K562 (cell line): ENCODE data around the gene ACP5. TPM values are rescaled to one million over a fixed set of nuclear protein-coding genes. Genes with fewer than 3 reads are reported as not detected.

Source experiments
- DPF2 ChIP-seq: fragments of 450-650 bp; IDR thresholded peaks from 2 replicates; pipeline ENCODE4 v1.6.1; 2016
- KDM4B ChIP-seq, 2 experiments: fragments of 450-650 bp in 1 of 2; sonication (generic) in 1 of 2; IDR thresholded peaks; 2 replicates each; pipeline ENCODE4 v1.6.1; 2016 to 2017; ENCODE audit warnings: borderline replicate concordance in 2 of 2, antibody characterized with exemption in 1 of 2, low read depth in 1 of 2, mild to moderate bottlenecking in 1 of 2
- PHB ChIP-seq: fragments of 250-450 bp; sonication (Bioruptor Pico); IDR thresholded peaks from 2 replicates; pipeline ENCODE4 v1.5.0; 2021
- PML ChIP-seq: IDR thresholded peaks from 2 replicates; pipeline ENCODE4 v1.6.1; 2012; ENCODE audit warnings: low read length, inconsistent platforms
- POLR2AphosphoS5 ChIP-seq: IDR thresholded peaks from 2 replicates; pipeline ENCODE4 v1.6.1; 2011; ENCODE audit warnings: mild to moderate bottlenecking, low read depth, low read length, moderate library complexity; ENCODE audit not compliant: control insufficient read depth, insufficient read depth
- SLC30A9 ChIP-seq: fragments of 250-450 bp; sonication (Bioruptor Pico); IDR thresholded peaks from 2 replicates; pipeline ENCODE4 v1.8.0; 2022; ENCODE audit warnings: mild to moderate bottlenecking, moderate library complexity
- SMARCA5 ChIP-seq: fragments of 450-650 bp; IDR thresholded peaks from 2 replicates; pipeline ENCODE4 v1.6.1; 2016
- TFAM ChIP-seq: fragments of 250-450 bp; sonication (Bioruptor Pico); conservative IDR thresholded peaks from 2 replicates; pipeline ENCODE4 v1.5.0; 2021; ENCODE audit warnings: mild to moderate bottlenecking, moderate library complexity
- THRAP3 ChIP-seq: fragments of 450-650 bp; IDR thresholded peaks from 2 replicates; pipeline ENCODE4 v1.6.1; 2016; ENCODE audit warnings: mild to moderate bottlenecking, inconsistent platforms, borderline replicate concordance
- ZEB2 ChIP-seq: fragments of 450-650 bp; IDR thresholded peaks from 2 replicates; pipeline ENCODE4 v1.6.1; 2016
- ZNF146 ChIP-seq: IDR thresholded peaks from one replicate; pipeline ENCODE4 v1.6.1; 2018; ENCODE audit warnings: missing compliant biosample characterization; ENCODE audit not compliant: unreplicated experiment
- ZNF589 ChIP-seq: fragments of 200-800 bp; sonication (Bioruptor generic); IDR thresholded peaks from 2 replicates; pipeline ENCODE4 v1.6.1; 2016; ENCODE audit warnings: low read depth, missing genetic modification characterization, missing compliant biosample characterization
- ZNF766 ChIP-seq: fragments of 200-800 bp; sonication (Bioruptor generic); conservative IDR thresholded peaks from 2 replicates; pipeline ENCODE4 v1.6.1; 2016; ENCODE audit warnings: missing genetic modification characterization, missing compliant biosample characterization
- ZNF79 ChIP-seq: fragments of 250-450 bp; sonication (Bioruptor Pico); IDR thresholded peaks from 2 replicates; pipeline ENCODE4 v1.4.0; 2020; ENCODE audit warnings: low read depth, mild to moderate bottlenecking, moderate library complexity
- polyA plus RNA-seq, 8 experiments: library from polyadenylated mRNA; depleted of rRNA in 4 of 8; stranded (reverse) in 5 of 8; unstranded in 3 of 8; fragments of >200 nt; fragmentation: Nextera tagmentation in 2 of 8; fragmentation: Illumina TruSeq in 1 of 8; extraction: Ambion mirVana in 2 of 8; extraction: Trizol in 1 of 8; gene quantifications; 2 replicates each; pipeline versions ENCODE4 v1.2.1 to v1.2.3, GENCODE V29; 2011 to 2014; ENCODE audit warnings: inconsistent platforms in 1 of 8, missing spikeins in 1 of 8
- total RNA-seq, 7 experiments: library from RNA; depleted of rRNA in 6 of 7; stranded (reverse); fragments of >200 nt in 6 of 7; fragmentation: Illumina TruSeq in 2 of 7; extraction: Trizol in 2 of 7; gene quantifications; 2 replicates each; pipeline versions ENCODE4 v1.2.1 to v1.2.3, GENCODE V29; 2011 to 2021; ENCODE audit warnings: low replicate concordance in 1 of 7
- TF ChIP-seq, protein P1 (sequence below), 2 experiments: fragments of 450-650 bp; IDR thresholded peaks; 2 replicates each; pipeline ENCODE4 v1.6.1; 2016; ENCODE audit warnings: mild to moderate bottlenecking in 2 of 2, borderline replicate concordance in 1 of 2, low read depth in 1 of 2, moderate library complexity in 1 of 2
- TF ChIP-seq, protein P2 (sequence below): fragments of 250-450 bp; sonication (Bioruptor Pico); IDR thresholded peaks from 2 replicates; pipeline ENCODE4 v1.5.0; 2021
- TF ChIP-seq, protein P3 (sequence below): fragments of 200-800 bp; sonication (Bioruptor generic); IDR thresholded peaks from 2 replicates; pipeline ENCODE4 v1.6.1; 2017; ENCODE audit warnings: missing genetic modification characterization, missing compliant biosample characterization

The ACP5 gene
- total and polyA plus RNA-seq, 9 of the 15 experiments (the other 6 are each of a cell fraction or from before 2014, with no cell fraction given), result 0.06 to 1.1 (median 0.31) TPM; not detected in 1

DNA sequence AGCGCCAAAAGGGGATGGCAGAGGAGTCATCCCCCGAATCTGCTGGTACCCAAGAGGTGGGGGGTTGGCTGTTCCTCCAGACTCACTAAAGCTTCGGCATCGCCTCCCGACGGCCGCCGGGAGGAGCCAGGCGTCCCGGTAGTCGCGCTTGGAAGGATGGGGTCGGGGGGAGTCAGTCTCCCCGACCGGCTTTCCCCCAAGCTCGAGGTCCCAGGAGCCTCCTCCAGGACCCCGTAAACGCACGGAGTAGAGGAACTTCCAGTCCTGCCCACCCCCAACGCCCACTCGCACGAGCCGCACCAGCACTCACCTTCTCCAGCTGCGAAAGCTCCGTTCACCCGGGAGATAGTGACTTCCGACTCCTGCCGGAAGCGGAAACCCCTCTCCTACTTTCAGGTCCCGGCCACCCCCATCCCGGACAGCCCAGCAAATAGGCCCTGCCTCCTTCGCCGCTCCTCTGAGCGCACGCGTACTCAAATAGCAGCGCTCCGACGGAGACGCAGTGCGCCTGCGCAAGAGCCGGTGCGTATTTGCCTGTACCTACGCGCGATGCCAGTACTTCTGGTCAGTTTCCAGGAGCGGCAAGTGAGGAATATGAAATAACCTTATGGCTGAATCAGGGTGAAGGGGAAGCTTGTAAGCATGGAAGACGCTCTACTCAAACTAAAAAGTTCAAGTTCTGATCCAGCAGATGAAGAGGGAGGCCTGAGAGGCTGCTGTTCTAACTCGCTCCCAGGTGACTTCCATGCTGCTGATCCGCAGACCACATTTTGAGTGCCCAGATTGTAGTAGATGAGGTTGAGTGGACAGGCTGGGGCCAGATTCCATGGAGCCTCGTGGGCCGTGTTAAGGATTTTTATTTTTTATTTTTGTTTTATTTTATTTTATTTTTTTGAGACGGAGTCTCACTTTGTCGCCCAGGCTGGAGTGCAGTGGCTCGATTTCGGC is 18.3 kb downstream of the ACP5 start, which contains the start of gene ELOF1 (continued):
- TF ChIP-seq, protein P1, sequence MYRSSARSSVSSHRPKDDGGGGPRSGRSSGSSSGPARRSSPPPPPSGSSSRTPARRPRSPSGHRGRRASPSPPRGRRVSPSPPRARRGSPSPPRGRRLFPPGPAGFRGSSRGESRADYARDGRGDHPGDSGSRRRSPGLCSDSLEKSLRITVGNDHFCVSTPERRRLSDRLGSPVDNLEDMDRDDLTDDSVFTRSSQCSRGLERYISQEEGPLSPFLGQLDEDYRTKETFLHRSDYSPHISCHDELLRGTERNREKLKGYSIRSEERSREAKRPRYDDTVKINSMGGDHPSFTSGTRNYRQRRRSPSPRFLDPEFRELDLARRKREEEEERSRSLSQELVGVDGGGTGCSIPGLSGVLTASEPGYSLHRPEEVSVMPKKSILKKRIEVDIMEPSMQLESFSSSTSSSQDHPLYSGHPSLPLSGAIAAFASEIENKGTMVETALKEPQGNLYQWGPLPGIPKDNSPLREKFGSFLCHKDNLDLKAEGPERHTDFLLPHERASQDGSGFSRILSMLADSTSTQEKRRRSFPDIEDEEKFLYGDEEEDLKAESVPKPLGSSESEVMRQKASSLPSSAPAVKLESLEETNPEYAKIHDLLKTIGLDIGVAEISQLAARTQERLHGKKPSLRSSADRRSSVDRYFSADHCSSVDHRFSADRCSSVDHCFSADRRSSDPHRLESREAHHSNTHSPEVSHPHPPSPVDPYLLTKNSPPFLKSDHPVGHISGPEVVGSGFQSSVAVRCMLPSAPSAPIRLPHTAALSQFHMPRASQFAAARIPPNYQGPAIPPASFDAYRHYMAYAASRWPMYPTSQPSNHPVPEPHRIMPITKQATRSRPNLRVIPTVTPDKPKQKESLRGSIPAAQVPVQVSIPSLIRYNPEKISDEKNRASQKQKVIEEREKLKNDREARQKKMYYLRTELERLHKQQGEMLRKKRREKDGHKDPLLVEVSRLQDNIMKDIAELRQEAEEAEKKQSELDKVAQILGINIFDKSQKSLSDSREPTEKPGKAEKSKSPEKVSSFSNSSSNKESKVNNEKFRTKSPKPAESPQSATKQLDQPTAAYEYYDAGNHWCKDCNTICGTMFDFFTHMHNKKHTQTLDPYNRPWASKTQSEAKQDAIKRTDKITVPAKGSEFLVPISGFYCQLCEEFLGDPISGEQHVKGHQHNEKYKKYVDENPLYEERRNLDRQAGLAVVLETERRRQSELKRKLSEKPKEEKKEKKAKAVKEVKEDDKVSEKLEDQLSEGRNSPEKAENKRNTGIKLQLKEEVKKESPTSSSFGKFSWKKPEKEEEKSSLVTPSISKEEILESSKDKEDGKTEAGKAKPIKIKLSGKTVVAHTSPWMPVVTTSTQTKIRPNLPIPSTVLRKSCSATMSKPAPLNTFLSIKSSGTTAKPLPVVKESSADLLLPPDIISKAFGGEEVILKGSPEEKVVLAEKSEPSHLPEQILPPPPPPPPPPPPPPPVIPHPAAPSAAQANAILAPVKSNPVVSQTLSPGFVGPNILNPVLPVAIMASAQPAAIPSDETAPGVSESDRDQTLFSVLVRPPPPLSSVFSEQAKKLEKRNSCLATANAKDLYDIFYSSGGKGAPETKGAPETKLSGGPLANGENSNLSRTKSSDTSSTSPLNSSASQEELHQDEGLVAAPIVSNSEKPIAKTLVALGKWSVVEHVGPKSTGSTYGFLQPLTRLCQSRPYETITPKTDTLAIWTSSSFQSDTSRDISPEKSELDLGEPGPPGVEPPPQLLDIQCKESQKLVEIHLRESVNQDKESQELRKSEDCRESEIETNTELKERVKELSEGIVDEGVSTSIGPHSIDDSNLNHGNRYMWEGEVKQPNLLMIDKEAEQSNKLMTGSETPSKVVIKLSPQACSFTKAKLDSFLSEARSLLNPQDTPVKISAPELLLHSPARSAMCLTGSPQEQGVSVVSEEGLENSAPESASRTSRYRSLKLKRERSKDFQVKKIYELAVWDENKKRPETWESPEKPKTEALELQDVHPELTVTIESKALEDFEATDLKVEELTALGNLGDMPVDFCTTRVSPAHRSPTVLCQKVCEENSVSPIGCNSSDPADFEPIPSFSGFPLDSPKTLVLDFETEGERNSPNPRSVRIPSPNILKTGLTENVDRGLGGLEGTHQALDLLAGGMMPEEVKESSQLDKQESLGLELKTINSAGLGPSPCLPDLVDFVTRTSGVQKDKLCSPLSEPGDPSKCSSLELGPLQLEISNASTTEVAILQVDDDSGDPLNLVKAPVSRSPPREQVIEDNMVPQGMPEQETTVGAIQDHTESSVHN (IDR thresholded peaks at IDR 0.05; ENCODE audit: borderline replicate concordance in 1 of 2, low read depth in 1 of 2), result 0 out of 4 replicates have a peak, but pooled peaks of 1 of the 2 experiments have one; percentile 18
- TF ChIP-seq, protein P2, sequence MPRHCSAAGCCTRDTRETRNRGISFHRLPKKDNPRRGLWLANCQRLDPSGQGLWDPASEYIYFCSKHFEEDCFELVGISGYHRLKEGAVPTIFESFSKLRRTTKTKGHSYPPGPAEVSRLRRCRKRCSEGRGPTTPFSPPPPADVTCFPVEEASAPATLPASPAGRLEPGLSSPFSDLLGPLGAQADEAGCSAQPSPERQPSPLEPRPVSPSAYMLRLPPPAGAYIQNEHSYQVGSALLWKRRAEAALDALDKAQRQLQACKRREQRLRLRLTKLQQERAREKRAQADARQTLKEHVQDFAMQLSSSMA, result no peak
- TF ChIP-seq, protein P3, sequence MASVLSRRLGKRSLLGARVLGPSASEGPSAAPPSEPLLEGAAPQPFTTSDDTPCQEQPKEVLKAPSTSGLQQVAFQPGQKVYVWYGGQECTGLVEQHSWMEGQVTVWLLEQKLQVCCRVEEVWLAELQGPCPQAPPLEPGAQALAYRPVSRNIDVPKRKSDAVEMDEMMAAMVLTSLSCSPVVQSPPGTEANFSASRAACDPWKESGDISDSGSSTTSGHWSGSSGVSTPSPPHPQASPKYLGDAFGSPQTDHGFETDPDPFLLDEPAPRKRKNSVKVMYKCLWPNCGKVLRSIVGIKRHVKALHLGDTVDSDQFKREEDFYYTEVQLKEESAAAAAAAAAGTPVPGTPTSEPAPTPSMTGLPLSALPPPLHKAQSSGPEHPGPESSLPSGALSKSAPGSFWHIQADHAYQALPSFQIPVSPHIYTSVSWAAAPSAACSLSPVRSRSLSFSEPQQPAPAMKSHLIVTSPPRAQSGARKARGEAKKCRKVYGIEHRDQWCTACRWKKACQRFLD (CRISPR knock-in tag), result no peak
- no peak for TF ChIP-seq SLC30A9 (CRISPR knock-in tag)
- peak; percentile 93 for TF ChIP-seq POLR2AphosphoS5
- peak; percentile 81 for TF ChIP-seq PML
- no peak for TF ChIP-seq ZNF79 (CRISPR knock-in tag)
- no peak for TF ChIP-seq TFAM (CRISPR knock-in tag)
- TF ChIP-seq ZEB2, result no peak
- TF ChIP-seq DPF2, result no peak
- TF ChIP-seq PHB (CRISPR knock-in tag), result no peak
- no peak; a peak in 1 of 4 replicates for TF ChIP-seq KDM4B (IDR thresholded peaks at IDR 0.05; ENCODE audit: borderline replicate concordance in 2 of 2, low read depth in 1 of 2)
- no peak for TF ChIP-seq SMARCA5
- TF ChIP-seq ZNF766 (CRISPR knock-in tag), result no peak
- TF ChIP-seq THRAP3, result no peak
- no peak for TF ChIP-seq ZNF589 (CRISPR knock-in tag)
- no peak for TF ChIP-seq ZNF146 (CRISPR knock-in tag)
